Endodermal cell (in vitro differentiated cells): Measurements from ENCODE around the gene CMIP. TPM values are rescaled to one million over a fixed set of nuclear protein-coding genes. Genes with fewer than 3 reads are reported as not detected.
A peak's percentile ranks its signal among the peaks of the same experiment; 100 is the strongest.

Experiments
- DNase-seq: peaks from one replicate; pipeline ENCODE4 v3.0.0-alpha.2; 2017
- H3K27ac ChIP-seq: 2 replicates; pipeline ENCODE4 v1.5.1; 2013; ENCODE audit warnings: mild to moderate bottlenecking, low read depth, low read length, moderate library complexity
- H3K27me3 ChIP-seq: 2 replicates; pipeline ENCODE4 v1.6.1; 2013; ENCODE audit warnings: mild to moderate bottlenecking, low read length, moderate library complexity; ENCODE audit not compliant: insufficient read depth, control insufficient read depth, poor library complexity, severe bottlenecking
- H3K36me3 ChIP-seq: 2 replicates; pipeline ENCODE4 v1.7.0; 2013; ENCODE audit warnings: mild to moderate bottlenecking, low read length, moderate library complexity; ENCODE audit not compliant: control insufficient read depth, insufficient read depth
- H3K4me1 ChIP-seq: one replicate; pipeline ENCODE4 v1.7.0; 2013; ENCODE audit warnings: low read length; ENCODE audit not compliant: control insufficient read depth, insufficient read depth
- H3K4me3 ChIP-seq: 2 replicates; pipeline ENCODE4 v1.5.1; 2013; ENCODE audit warnings: mild to moderate bottlenecking, low read length, moderate library complexity
- H3K9ac ChIP-seq: 2 replicates; pipeline ENCODE4 v1.6.1; 2013; ENCODE audit warnings: mild to moderate bottlenecking, low read length, moderate library complexity; ENCODE audit not compliant: poor library complexity, severe bottlenecking; ENCODE audit errors: extremely low read depth
- H3K9me3 ChIP-seq: 2 replicates; pipeline ENCODE4 v1.6.1; 2013; ENCODE audit warnings: mild to moderate bottlenecking, low read length, moderate library complexity; ENCODE audit not compliant: control insufficient read depth
- H3K27ac Mint-ChIP-seq: 2 replicates; pipeline ENCODE4 v1.8.0; 2020; ENCODE audit warnings: mixed read lengths
- H3K27me3 Mint-ChIP-seq: 2 replicates; pipeline ENCODE4 v1.8.0; 2021; ENCODE audit warnings: mild to moderate bottlenecking, mixed read lengths; ENCODE audit not compliant: insufficient read depth
- H3K36me3 Mint-ChIP-seq: 2 replicates; pipeline ENCODE4 v1.8.0; 2020; ENCODE audit warnings: low read depth, mixed read lengths
- H3K4me1 Mint-ChIP-seq: 2 replicates; pipeline ENCODE4 v1.8.0; 2020; ENCODE audit warnings: mixed read lengths
- H3K4me3 Mint-ChIP-seq: 2 replicates; pipeline ENCODE4 v1.8.0; 2020; ENCODE audit warnings: mild to moderate bottlenecking, moderate library complexity, mixed read lengths
- H3K9me3 Mint-ChIP-seq: 2 replicates; pipeline ENCODE4 v1.8.0; 2020; ENCODE audit warnings: mild to moderate bottlenecking, mixed read lengths
- WGBS, 2 experiments: methylation state at CpG; one replicate each; pipeline versions ENCODE4 v1.1.5 to v1.1.7; 2013; ENCODE audit warnings: missing lambda C conversion rate in 2 of 2, mixed read lengths in 1 of 2; ENCODE audit not compliant: insufficient coverage in 1 of 2, insufficient read length in 1 of 2; 5-methylcytosine and 5-hydroxymethylcytosine counted together
- total RNA-seq, 2 donors: library from RNA; stranded (reverse); fragmentation: NEBNext Ultra II Directional in 1 of 2; extraction: Animal tissue kit (Norgen Biotek cat#: 25700) in 1 of 2; gene quantifications; 2 replicates in 1 of 2; 3 replicates in 1 of 2; pipeline ENCODE4 v1.2.1, GENCODE V29; 2021
- TF ChIP-seq, protein P1 (sequence below): fragments of 200-600 bp; sonication (generic); conservative IDR thresholded peaks from 2 replicates; pipeline ENCODE4 v1.5.0; 2021; ENCODE audit warnings: antibody characterized with exemption, mild to moderate bottlenecking

The CMIP gene
- total RNA-seq, 2 donors from 2014 or later = 64.0 to 64.7 TPM

GRCh38 chr16:81551151-81551808, 106.7 kb downstream of the CMIP start:
- Mint-ChIP-seq H3K9me3 (no peaks in the 10 kb centered on the region), H3K27me3 (no peaks in the 10 kb centered on the region), H3K4me3 (no peak overlapping the region), H3K27ac (peak overlapping the region; percentile 65), H3K36me3 (no peaks in the 10 kb centered on the region), H3K4me1 (peaks cover 27% of the 10 kb centered on the region)
- H3K4me1 ChIP-seq = no peaks in the 10 kb centered on the region
- H3K9me3 ChIP-seq = no peaks in the 10 kb centered on the region
- H3K27ac ChIP-seq = no peak overlapping the region
- H3K9ac ChIP-seq = no peak overlapping the region
- H3K4me3 ChIP-seq = no peak overlapping the region
- H3K36me3 ChIP-seq = no peaks in the 10 kb centered on the region
- no peaks in the 10 kb centered on the region for H3K27me3 ChIP-seq
- TF ChIP-seq, protein P1, sequence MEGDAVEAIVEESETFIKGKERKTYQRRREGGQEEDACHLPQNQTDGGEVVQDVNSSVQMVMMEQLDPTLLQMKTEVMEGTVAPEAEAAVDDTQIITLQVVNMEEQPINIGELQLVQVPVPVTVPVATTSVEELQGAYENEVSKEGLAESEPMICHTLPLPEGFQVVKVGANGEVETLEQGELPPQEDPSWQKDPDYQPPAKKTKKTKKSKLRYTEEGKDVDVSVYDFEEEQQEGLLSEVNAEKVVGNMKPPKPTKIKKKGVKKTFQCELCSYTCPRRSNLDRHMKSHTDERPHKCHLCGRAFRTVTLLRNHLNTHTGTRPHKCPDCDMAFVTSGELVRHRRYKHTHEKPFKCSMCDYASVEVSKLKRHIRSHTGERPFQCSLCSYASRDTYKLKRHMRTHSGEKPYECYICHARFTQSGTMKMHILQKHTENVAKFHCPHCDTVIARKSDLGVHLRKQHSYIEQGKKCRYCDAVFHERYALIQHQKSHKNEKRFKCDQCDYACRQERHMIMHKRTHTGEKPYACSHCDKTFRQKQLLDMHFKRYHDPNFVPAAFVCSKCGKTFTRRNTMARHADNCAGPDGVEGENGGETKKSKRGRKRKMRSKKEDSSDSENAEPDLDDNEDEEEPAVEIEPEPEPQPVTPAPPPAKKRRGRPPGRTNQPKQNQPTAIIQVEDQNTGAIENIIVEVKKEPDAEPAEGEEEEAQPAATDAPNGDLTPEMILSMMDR = no peak
- WGBS, 2 experiments = 89% methylated on average over 6 of the region's 6 CpGs; no CpG with 5 or more reads in 1 of the 2 experiments
- DNase-seq = no peak

- Mint-ChIP-seq H3K27me3 (no peaks in the 10 kb centered on the region), H3K36me3 (peaks cover 2% of the 10 kb centered on the region), H3K4me3 (no peak overlapping the region), H3K4me1 (peaks cover 26% of the 10 kb centered on the region), H3K27ac (no peak overlapping the region), H3K9me3 (no peaks in the 10 kb centered on the region)
- Histone ChIP-seq H3K4me1 (no peaks in the 10 kb centered on the region), H3K4me3 (no peak overlapping the region), H3K27me3 (no peaks in the 10 kb centered on the region), H3K9ac (no peak overlapping the region), H3K36me3 (no peaks in the 10 kb centered on the region), H3K27ac (peak overlapping the region; percentile 24), H3K9me3 (no peaks in the 10 kb centered on the region)
- DNase-seq = no peak
- WGBS, 2 experiments = 95 to 98% methylated on average over 4 to 10 of the region's 11 CpGs
- TF ChIP-seq, protein P1 = no peak
These were observed 107.3 kb downstream of the CMIP start for GRCh38 chr16:81551821-81552304.

DNA sequence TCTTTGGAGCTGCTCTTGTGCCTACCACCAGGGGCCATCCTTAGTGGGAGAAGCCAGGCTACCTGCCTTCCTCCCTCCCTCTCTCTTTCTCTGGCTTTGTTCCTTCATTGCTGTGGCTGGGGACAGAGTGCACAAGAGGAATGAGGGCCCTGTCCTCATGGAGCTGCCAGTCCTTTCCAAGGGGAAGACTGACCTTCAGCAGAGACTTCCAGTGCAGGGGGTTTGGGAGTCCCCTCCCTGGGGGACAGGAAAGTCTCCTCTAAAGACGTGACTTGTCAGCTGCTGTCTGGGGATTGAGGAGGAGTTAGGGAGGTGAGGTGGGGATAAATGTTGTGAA, 108.1 kb downstream of the CMIP start:
- H3K4me3 ChIP-seq = no peak overlapping the region
- H3K9ac ChIP-seq = no peak overlapping the region
- Mint-ChIP-seq H3K36me3 (peaks cover 2% of the 10 kb centered on the region), H3K4me1 (peaks cover 25% of the 10 kb centered on the region), H3K27me3 (no peaks in the 10 kb centered on the region), H3K9me3 (no peaks in the 10 kb centered on the region), H3K4me3 (no peak overlapping the region), H3K27ac (no peak overlapping the region)
- H3K27me3 ChIP-seq = no peaks in the 10 kb centered on the region
- no peaks in the 10 kb centered on the region for H3K9me3 ChIP-seq
- TF ChIP-seq, protein P1 = peak; percentile 45
- no peak for DNase-seq
- WGBS, 2 experiments = 88% methylated on average over 1 of the region's 1 CpG; no CpG with 5 or more reads in 1 of the 2 experiments
- no peak overlapping the region for H3K27ac ChIP-seq
- no peaks in the 10 kb centered on the region for H3K4me1 ChIP-seq
- no peaks in the 10 kb centered on the region for H3K36me3 ChIP-seq
